ENCODE data around the gene KLHL18. TPM values are rescaled to one million over a fixed set of nuclear protein-coding genes. Genes with fewer than 3 reads are reported as not detected.

KLHL18 gene
- total RNA-seq, 1 donor from 2014 or later: 36.1 TPM

DNA sequence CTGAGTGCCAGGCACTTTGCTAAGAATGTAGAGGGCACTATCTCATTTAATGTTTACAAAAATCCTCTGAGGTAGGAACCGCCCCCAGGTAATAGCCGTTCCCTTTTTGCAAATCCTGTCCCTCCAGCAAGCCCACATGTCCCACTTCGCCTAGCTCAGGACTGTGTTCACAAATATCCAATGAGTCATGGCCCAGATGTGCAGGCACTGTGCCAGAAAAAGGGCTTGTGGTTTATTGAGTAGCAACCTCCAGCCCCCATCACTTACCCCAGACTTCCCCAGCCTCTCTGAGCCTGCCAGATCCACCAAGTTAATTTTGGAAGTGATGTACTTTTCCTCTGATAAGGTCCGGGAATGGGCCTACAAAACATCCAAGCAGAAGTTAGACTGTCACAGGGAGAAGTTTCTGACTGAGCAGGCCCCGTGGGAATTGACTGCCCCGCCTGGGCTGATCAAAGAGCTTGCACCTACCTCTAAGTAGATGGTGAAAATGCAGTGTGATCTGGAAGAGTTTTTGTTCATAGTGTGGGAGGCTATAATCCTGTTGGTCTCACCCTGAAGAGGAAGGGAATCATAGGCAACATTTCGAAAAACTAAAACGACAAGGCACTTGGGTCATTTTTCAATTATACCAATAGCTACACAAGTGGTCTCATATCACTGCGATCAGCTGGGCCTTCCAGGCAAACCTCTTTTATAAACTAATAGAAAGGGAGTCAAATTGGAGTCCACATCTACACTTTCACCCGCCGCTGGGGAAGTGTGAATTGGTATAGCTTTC, 15.8 kb upstream of the KLHL18 start:
- H3K27me3 Mint-ChIP-seq (ENCODE audit: low read depth): no peaks in the 10 kb centered on the region
- H3K27ac Mint-ChIP-seq (ENCODE audit: unreplicated experiment): no peak overlapping the region
- no peak overlapping the region for H3K4me3 Mint-ChIP-seq
- H3K9me3 Mint-ChIP-seq: no peaks in the 10 kb centered on the region
- no peaks in the 10 kb centered on the region for H3K36me3 Mint-ChIP-seq (ENCODE audit: low read depth)
- DNase-seq (ENCODE audit: low read depth, low spot score): no peak
- TF ChIP-seq, protein P1, sequence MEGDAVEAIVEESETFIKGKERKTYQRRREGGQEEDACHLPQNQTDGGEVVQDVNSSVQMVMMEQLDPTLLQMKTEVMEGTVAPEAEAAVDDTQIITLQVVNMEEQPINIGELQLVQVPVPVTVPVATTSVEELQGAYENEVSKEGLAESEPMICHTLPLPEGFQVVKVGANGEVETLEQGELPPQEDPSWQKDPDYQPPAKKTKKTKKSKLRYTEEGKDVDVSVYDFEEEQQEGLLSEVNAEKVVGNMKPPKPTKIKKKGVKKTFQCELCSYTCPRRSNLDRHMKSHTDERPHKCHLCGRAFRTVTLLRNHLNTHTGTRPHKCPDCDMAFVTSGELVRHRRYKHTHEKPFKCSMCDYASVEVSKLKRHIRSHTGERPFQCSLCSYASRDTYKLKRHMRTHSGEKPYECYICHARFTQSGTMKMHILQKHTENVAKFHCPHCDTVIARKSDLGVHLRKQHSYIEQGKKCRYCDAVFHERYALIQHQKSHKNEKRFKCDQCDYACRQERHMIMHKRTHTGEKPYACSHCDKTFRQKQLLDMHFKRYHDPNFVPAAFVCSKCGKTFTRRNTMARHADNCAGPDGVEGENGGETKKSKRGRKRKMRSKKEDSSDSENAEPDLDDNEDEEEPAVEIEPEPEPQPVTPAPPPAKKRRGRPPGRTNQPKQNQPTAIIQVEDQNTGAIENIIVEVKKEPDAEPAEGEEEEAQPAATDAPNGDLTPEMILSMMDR (conservative IDR thresholded peaks at IDR 0.05): no peak
- no peaks in the 10 kb centered on the region for H3K4me1 Mint-ChIP-seq

DNA sequence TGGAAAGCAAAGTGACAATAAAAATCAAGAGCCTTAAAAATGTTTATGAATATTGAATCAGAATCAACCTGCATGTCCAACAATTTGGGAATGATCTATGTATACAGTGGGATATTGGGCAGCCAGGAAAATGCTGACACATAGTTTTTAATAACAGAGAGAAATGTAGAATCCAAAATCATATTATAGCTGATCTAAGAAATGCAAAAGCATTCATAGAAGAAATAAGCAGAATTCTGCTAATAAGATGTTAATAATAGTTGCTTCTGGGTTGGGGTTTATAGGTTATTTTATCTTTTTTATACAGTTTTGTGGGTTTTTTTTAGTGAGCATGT, 15.3 kb upstream of the KLHL18 start:
- Mint-ChIP-seq H3K27me3 (ENCODE audit: low read depth) (no peaks in the 10 kb centered on the region), H3K4me1 (no peaks in the 10 kb centered on the region), H3K4me3 (no peak overlapping the region), H3K27ac (ENCODE audit: unreplicated experiment) (no peak overlapping the region), H3K9me3 (no peaks in the 10 kb centered on the region), H3K36me3 (ENCODE audit: low read depth) (no peaks in the 10 kb centered on the region)
- TF ChIP-seq, protein P1 (conservative IDR thresholded peaks at IDR 0.05): no peak
- no peak for DNase-seq (ENCODE audit: low read depth, low spot score)

DNA sequence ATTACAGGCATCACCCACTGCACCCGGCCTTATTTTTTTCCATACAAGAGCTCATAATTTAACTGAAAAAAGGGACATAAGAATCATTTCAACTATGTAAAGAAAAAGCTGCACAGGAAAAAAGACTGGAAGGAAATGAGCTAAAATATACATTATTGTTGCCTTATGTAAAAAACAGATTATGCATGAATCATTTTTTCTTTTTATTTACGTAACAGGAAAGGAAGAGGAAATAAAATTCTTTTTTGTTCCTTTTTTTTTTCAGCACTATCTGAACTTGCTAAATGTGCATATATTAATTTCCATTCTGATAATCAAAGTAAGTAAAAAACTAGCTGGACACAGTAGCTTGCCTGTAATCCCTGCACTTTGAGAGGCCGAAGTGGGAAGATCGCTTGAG, 12.2 kb upstream of the KLHL18 start:
- Mint-ChIP-seq H3K36me3 (ENCODE audit: low read depth) (no peaks in the 10 kb centered on the region), H3K4me1 (no peaks in the 10 kb centered on the region), H3K27ac (ENCODE audit: unreplicated experiment) (no peak overlapping the region), H3K9me3 (no peaks in the 10 kb centered on the region), H3K4me3 (no peak overlapping the region), H3K27me3 (ENCODE audit: low read depth) (no peaks in the 10 kb centered on the region)
- TF ChIP-seq, protein P1 (conservative IDR thresholded peaks at IDR 0.05): no peak
- no peak for DNase-seq (ENCODE audit: low read depth, low spot score)

DNA sequence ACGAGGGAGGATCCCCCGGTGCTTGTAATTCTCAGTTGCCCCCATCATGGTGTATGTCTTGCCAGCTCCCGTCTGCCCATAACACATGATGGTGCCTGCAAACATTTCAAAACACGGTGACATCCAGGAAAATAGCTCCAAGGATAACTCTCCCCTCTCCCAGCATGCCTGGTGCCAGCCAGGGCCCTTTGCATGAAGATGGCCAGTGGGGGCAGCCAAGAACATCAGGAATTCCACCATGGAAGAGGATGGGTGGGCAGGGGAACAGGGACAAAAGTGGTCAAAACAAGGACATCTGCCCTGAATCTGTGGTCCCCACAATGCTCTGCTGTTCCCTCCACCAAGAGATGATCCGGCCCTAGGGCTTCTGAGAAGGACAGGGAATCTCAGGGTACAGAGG, 9.2 kb upstream of the KLHL18 start:
- no peaks in the 10 kb centered on the region for H3K9me3 Mint-ChIP-seq
- no peaks in the 10 kb centered on the region for H3K36me3 Mint-ChIP-seq (ENCODE audit: low read depth)
- TF ChIP-seq, protein P1 (conservative IDR thresholded peaks at IDR 0.05): no peak
- H3K4me3 Mint-ChIP-seq: no peak overlapping the region
- H3K4me1 Mint-ChIP-seq: no peaks in the 10 kb centered on the region
- no peak overlapping the region for H3K27ac Mint-ChIP-seq (ENCODE audit: unreplicated experiment)
- DNase-seq (ENCODE audit: low read depth, low spot score): no peak
- no peaks in the 10 kb centered on the region for H3K27me3 Mint-ChIP-seq (ENCODE audit: low read depth)

DNA sequence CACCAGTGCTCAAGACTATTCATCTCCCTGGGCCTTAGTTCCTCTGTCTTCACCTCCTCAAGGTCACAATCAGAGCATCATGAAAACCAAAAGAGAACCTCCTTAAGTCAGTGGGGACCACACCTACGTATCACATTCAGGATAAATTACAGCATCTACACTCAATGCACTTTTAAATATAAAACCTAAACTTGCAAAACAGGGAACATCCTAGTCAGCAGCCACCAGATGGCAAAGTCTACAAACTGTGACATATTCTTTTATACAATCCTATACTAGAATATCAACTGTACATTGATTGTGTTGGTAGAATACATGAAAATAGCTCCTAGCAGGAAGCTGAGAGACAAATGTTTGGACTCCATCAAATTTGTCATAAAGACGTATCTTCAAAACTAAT, 8.1 kb upstream of the KLHL18 start:
- TF ChIP-seq, protein P1 (conservative IDR thresholded peaks at IDR 0.05): no peak
- Mint-ChIP-seq H3K4me1 (no peaks in the 10 kb centered on the region), H3K4me3 (no peak overlapping the region), H3K27ac (ENCODE audit: unreplicated experiment) (no peak overlapping the region), H3K36me3 (ENCODE audit: low read depth) (no peaks in the 10 kb centered on the region), H3K27me3 (ENCODE audit: low read depth) (no peaks in the 10 kb centered on the region), H3K9me3 (no peaks in the 10 kb centered on the region)
- no peak for DNase-seq (ENCODE audit: low read depth, low spot score)

All from neural crest cell (in vitro differentiated cells).